ENCODE data around the gene KCTD4.
"Not testable (repeated sequence)": the region's sequence is repeated elsewhere in the genome, so short reads cannot be mapped to it uniquely, and the experiment has no call there.

KCTD4 gene
- 0 reads per million in 2 donors for total RNA-seq

GRCh38 chr13:45200701-45201232, at the start of gene KCTD4:
KCTD4 (minus strand) TSS chr13:45201045; CDS start chr13:45194567, 6,478 bp downstream.
- no peak for DNase-seq

GRCh38 chr13:45249662-45250061, 48.8 kb upstream of the KCTD4 start:
- no peak for DNase-seq

- DNase-seq: not testable (repeated sequence)
These were observed 43.9 kb upstream of the KCTD4 start for GRCh38 chr13:45244736-45245135.

GRCh38 chr13:45243077-45243476, 42.2 kb upstream of the KCTD4 start:
- no peak for DNase-seq

GRCh38 chr13:45242524-45242923, 41.7 kb upstream of the KCTD4 start:
- DNase-seq: no peak

- DNase-seq: no peak
These were observed 41.2 kb upstream of the KCTD4 start for GRCh38 chr13:45242070-45242469.

GRCh38 chr13:45240143-45240542, 39.3 kb upstream of the KCTD4 start:
- no peak for DNase-seq

GRCh38 chr13:45238945-45239795, 38.3 kb upstream of the KCTD4 start:
- no peak for DNase-seq

GRCh38 chr13:45232591-45232990, 31.7 kb upstream of the KCTD4 start:
- DNase-seq: no peak

- no peak for DNase-seq
These were observed 30.9 kb upstream of the KCTD4 start for GRCh38 chr13:45231722-45232121.

- no peak for DNase-seq
These were observed 30.5 kb upstream of the KCTD4 start for GRCh38 chr13:45231305-45231704.

- no peak for DNase-seq
These were observed 28.3 kb upstream of the KCTD4 start for GRCh38 chr13:45229172-45229571.

GRCh38 chr13:45228002-45228401, 27.2 kb upstream of the KCTD4 start:
- DNase-seq: no peak

GRCh38 chr13:45226024-45226423, 25.2 kb upstream of the KCTD4 start:
- DNase-seq: no peak

GRCh38 chr13:45225370-45225769, 24.5 kb upstream of the KCTD4 start:
- DNase-seq: no peak

GRCh38 chr13:45224176-45224575, 23.3 kb upstream of the KCTD4 start:
- DNase-seq: no peak

- DNase-seq: no peak
These were observed 22.1 kb upstream of the KCTD4 start for GRCh38 chr13:45222919-45223318.

- DNase-seq: no peak
These were observed 21.7 kb upstream of the KCTD4 start for GRCh38 chr13:45222516-45222915.

GRCh38 chr13:45220403-45220802, 19.6 kb upstream of the KCTD4 start:
- DNase-seq: no peak

- DNase-seq: no peak
These were observed 19.1 kb upstream of the KCTD4 start for GRCh38 chr13:45219938-45220375.

- no peak for DNase-seq
These were observed 18.5 kb upstream of the KCTD4 start for GRCh38 chr13:45219123-45219891.

GRCh38 chr13:45218689-45219088, 17.8 kb upstream of the KCTD4 start:
- no peak for DNase-seq

- no peak for DNase-seq
These were observed 15.3 kb upstream of the KCTD4 start for GRCh38 chr13:45216193-45216592.

Measured in T-helper 9 cell (primary cell).